Mononuclear cell (primary cell): ENCODE results near the gene GRIK5. TPM values are rescaled to one million over a fixed set of nuclear protein-coding genes. Genes with fewer than 3 reads are reported as not detected.

ENCODE experiments used
- H3K27me3 ChIP-seq: 2 replicates; pipeline ENCODE4 v1.6.0; 2011; ENCODE audit warnings: low read length, control low read depth; ENCODE audit not compliant: insufficient read depth
- H3K4me1 ChIP-seq: 2 replicates; pipeline ENCODE4 v1.5.1; 2011; ENCODE audit warnings: mild to moderate bottlenecking, low read length, control low read depth; ENCODE audit not compliant: insufficient read depth
- H3K4me3 ChIP-seq: 2 replicates; pipeline ENCODE4 v1.5.1; 2011; ENCODE audit warnings: mild to moderate bottlenecking, low read length, moderate library complexity
- H3K9me3 ChIP-seq: 2 replicates; pipeline ENCODE4 v1.5.1; 2011; ENCODE audit warnings: low read depth, mild to moderate bottlenecking, control low read depth, low read length
- total RNA-seq: library from RNA; depleted of rRNA; stranded (reverse); fragments of >200 nt; gene quantifications from one replicate; pipeline ENCODE4 v1.2.3, GENCODE V29; 2012

GRIK5 gene
- total RNA-seq, 1 donor, result 0.21 TPM

DNA sequence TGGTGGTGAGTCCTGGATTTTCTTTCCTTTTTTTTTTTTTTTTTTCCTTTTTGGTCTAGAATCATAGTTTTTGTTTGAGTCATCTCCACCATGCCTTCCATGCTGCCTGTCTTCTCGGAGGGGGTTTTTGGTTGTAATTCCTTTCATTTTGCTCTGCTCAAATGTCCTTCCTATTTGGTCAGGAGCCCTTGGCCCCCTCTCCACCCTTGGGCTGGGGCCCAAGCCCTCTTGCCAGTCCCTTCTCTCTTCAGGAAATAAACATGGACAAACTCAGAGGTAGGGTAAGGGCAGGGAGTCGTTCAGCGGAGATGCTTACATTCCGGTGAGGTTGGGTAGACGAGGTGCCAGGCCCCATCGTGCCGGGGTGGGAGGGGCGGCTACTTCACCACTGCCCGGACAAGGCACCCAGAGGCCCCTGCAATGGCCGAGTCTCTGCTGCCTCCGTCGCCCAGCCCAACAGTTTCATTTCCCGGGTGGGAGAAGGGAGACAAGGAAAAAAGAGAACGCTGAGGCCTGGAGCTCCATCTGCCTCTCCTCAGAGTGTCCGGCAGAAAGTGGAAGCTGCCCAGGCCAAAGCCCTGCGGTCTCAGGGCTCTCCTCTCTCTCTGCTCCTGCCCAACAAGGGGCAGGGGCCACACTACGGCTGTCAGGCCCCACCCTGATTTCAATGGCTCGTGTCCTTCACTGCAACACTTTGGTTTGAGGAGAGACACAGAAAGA is 18.6 kb upstream of the GRIK5 start:
- Histone ChIP-seq H3K27me3 (no peaks in the 10 kb centered on the region), H3K9me3 (no peaks in the 10 kb centered on the region), H3K4me1 (peaks cover 24% of the 10 kb centered on the region), H3K4me3 (no peak overlapping the region)

DNA sequence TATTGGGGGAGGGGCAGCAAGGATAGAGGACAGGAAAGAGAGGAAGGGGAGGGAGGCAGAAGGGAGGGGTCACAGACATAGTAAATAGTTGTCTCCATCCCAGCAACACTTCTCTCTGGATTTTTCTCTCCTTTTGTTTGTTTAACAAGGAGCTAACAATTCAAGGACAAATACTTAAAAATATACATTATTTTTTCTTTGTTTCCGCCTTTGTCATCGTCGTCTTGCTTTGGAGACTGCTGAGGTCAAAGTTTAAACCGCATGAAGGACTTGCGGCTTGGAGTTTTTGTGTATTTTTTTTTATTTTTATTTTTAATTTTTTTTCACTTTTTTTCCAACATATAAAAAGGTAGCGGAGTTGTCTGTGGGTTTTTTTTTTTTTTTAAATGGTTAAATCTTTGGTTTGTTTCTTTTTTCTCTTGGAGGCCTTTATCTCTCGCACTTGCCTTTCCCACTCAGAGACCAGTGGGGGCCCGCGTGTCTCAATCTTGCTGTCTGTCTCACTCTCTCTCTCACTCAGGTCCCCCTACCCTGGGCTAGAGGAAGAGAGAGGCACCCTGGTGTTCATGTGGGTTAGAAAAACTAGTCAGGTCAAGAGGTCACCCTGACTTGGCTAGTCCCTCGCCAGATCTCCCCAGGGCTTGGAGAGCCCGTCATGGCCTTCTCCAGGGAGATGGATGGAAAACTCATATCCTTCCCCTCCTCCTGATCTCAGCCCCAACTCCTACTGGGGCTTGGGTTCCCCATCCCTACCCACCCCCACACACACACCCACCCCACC is 17.0 kb upstream of the GRIK5 start:
- no peaks in the 10 kb centered on the region for H3K9me3 ChIP-seq
- H3K27me3 ChIP-seq, result no peaks in the 10 kb centered on the region
- H3K4me3 ChIP-seq, result no peak overlapping the region
- peaks cover 24% of the 10 kb centered on the region for H3K4me1 ChIP-seq

- H3K27me3 ChIP-seq, result no peaks in the 10 kb centered on the region
- H3K9me3 ChIP-seq, result no peaks in the 10 kb centered on the region
- peaks cover 24% of the 10 kb centered on the region for H3K4me1 ChIP-seq
- H3K4me3 ChIP-seq, result no peak overlapping the region
These were observed 16.3 kb upstream of the GRIK5 start for GRCh38 chr19:42086188-42086736.

DNA sequence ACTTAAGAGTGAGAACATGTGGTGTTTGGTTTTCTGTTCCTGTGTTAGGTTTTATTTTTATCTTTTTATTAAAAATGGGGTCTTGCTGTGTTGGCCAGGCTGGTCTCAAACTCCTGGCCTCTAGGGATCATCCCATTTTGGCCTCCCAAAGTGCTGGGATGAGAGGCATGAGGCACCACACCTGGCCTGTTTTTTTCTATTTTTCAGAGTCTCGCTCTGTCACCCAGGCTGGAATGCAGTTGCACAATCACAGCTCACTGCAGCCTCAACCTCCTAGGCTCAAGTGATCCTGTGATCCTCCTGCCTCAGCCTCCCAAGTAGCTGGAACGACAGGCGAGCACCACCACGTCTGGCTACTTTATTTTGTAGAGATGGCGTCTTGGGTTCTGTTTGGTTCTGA is 13.5 kb upstream of the GRIK5 start:
- Histone ChIP-seq H3K27me3 (no peaks in the 10 kb centered on the region), H3K9me3 (no peaks in the 10 kb centered on the region), H3K4me3 (no peak overlapping the region), H3K4me1 (peaks cover under 1% of the 10 kb centered on the region)

GRCh38 chr19:42081584-42082203 is 11.7 kb upstream of the GRIK5 start:
- H3K4me3 ChIP-seq, result no peak overlapping the region
- no peaks in the 10 kb centered on the region for H3K27me3 ChIP-seq
- no peaks in the 10 kb centered on the region for H3K9me3 ChIP-seq
- peaks cover 13% of the 10 kb centered on the region for H3K4me1 ChIP-seq

DNA sequence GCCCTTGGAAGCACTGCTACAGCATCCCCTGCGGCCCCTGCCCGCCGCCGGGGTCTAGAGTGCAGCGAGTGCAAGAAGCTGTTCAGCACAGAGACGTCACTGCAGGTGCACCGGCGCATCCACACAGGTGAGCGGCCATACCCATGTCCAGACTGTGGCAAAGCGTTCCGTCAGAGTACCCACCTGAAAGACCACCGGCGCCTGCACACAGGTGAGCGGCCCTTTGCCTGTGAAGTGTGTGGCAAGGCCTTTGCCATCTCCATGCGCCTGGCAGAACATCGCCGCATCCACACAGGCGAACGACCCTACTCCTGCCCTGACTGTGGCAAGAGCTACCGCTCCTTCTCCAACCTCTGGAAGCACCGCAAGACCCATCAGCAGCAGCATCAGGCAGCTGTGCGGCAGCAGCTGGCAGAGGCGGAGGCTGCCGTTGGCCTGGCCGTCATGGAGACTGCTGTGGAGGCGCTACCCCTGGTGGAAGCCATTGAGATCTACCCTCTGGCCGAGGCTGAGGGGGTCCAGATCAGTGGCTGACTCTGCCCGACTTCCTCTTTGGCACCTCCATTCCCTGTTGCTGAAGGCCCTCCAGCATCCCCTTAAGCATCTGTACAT is 10.9 kb upstream of the GRIK5 start:
- Histone ChIP-seq H3K4me3 (no peak overlapping the region), H3K27me3 (no peaks in the 10 kb centered on the region), H3K9me3 (no peaks in the 10 kb centered on the region), H3K4me1 (peaks cover 16% of the 10 kb centered on the region)

- H3K4me3 ChIP-seq, result no peak overlapping the region
- no peaks in the 10 kb centered on the region for H3K27me3 ChIP-seq
- H3K4me1 ChIP-seq, result peaks cover 20% of the 10 kb centered on the region
- H3K9me3 ChIP-seq, result no peaks in the 10 kb centered on the region
These were observed 10.1 kb upstream of the GRIK5 start for GRCh38 chr19:42079886-42080763.

DNA sequence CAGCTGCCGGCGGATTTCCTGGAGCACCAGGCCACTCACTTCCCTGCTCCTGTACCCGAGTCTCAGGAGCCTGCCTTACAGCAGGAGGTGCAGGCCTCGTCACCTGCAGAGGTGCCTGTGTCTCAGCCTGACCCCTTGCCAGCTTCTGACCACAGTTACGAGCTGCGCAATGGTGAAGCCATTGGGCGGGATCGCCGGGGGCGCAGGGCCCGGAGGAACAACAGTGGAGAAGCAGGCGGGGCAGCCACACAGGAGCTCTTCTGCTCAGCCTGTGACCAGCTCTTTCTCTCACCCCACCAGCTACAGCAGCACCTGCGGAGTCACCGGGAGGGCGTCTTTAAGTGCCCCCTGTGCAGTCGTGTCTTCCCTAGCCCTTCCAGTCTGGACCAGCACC is 9.3 kb upstream of the GRIK5 start:
- H3K27me3 ChIP-seq, result no peaks in the 10 kb centered on the region
- H3K4me1 ChIP-seq, result peaks cover 26% of the 10 kb centered on the region
- no peaks in the 10 kb centered on the region for H3K9me3 ChIP-seq
- no peak overlapping the region for H3K4me3 ChIP-seq

GRCh38 chr19:42078538-42079275 is 8.7 kb upstream of the GRIK5 start:
- Histone ChIP-seq H3K27me3 (no peaks in the 10 kb centered on the region), H3K9me3 (no peaks in the 10 kb centered on the region), H3K4me3 (no peak overlapping the region), H3K4me1 (peaks cover 26% of the 10 kb centered on the region)

DNA sequence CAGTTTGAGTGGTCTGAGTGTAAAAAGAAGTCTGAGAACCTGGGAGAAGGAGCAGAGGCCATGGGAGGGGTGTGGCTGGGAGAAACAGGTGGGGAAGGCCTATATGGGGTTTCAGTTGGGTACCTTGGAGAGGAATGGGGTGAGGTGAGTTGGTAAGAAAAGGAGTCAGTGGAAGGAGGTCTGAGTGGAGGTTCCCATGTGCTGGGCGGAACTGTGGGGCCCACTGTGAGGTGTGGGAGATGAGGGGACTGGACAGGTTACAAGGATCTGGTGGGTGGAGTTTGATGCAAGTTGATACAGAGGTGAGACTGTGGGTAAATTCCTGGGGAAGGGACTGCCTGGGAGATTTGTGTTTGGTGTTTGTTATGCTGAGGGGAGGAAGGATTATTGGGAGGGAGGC is 8.1 kb upstream of the GRIK5 start:
- Histone ChIP-seq H3K4me3 (no peak overlapping the region), H3K4me1 (peaks cover 26% of the 10 kb centered on the region), H3K9me3 (no peaks in the 10 kb centered on the region), H3K27me3 (no peaks in the 10 kb centered on the region)

DNA sequence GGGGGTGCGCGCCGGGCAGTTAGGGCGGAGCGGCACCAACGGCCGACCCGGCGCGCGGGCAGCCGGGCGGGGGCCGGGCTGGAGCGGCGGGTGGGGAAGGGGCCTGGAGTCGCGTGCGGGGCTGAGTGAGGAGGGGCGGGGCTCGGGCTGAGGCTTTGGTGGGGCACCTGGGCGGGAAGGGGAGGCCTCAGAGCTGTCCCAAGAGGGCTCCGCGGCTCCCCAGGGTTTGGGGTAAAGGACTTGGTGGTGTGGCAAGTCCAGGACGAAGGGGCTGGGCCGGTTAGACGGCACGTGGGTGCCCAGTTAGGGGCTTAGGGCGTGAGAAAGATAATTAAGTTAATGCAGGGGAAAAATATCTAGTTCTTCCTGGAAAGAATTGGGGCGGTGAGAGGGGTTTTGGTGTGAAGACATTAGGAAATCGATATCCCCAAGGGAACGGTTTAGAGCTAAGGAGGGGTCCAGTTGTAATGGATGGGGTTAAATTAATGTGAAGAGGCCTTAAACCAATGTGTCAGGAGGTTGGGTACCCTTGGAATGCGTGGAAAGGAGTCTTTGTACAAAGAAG is 6.5 kb upstream of the GRIK5 start:
- H3K9me3 ChIP-seq, result no peaks in the 10 kb centered on the region
- H3K4me1 ChIP-seq, result peaks cover 26% of the 10 kb centered on the region
- H3K27me3 ChIP-seq, result no peaks in the 10 kb centered on the region
- H3K4me3 ChIP-seq, result peak overlapping the region; percentile 85

GRCh38 chr19:42075616-42076379 is 5.8 kb upstream of the GRIK5 start, which contains the start of gene ZNF574:
Gene ZNF574, plus strand, starts transcription at chr19:42076166. Its CDS starts 2,441 bp downstream, at chr19:42078607.
- Histone ChIP-seq H3K4me1 (peaks cover 26% of the 10 kb centered on the region), H3K4me3 (peak within 1 kb of the TSS; percentile 85), H3K9me3 (no peaks in the 10 kb centered on the region), H3K27me3 (no peaks in the 10 kb centered on the region)

DNA sequence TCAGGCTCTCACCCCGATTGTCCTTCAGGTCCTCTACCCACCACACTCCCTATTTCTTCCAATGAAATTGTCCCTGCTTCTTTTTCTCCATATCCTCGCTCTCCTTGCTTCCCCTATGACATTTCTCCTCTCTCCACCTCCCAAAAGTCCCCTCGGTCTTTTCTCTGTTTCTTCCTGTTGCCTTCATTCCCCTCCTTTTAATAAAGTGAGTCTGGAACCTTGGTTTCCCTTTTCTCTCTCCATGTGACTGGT is 5.3 kb upstream of the GRIK5 start:
- Histone ChIP-seq H3K27me3 (no peaks in the 10 kb centered on the region), H3K4me1 (peaks cover 26% of the 10 kb centered on the region), H3K4me3 (peak overlapping the region; percentile 85), H3K9me3 (no peaks in the 10 kb centered on the region)
